ENCODE measurements around the gene RTN4R. TPM values are rescaled to one million over a fixed set of nuclear protein-coding genes. Genes with fewer than 3 reads are reported as not detected.

The RTN4R gene
- total and polyA plus RNA-seq, 8 donors: 3.7 to 10.9 (median 6.8) TPM

- H3K9me3 ChIP-seq: no peaks in the 10 kb centered on the region
- no peaks in the 10 kb centered on the region for H3K36me3 ChIP-seq
- H3K4me1 ChIP-seq: peaks cover 8 to 16% of the 10 kb centered on the region in 2 donors
- no peak for ATAC-seq
- no peaks in the 10 kb centered on the region for H3K27me3 ChIP-seq
- no peak overlapping the region for H3K4me3 ChIP-seq
- H3K27ac ChIP-seq: no peak overlapping the region
- no peak for TF ChIP-seq CTCF (IDR thresholded peaks at IDR 0.05)
- DNase-seq: no peak
- intact Hi-C loops (cut with DNase I): no loop called here
These were observed 33.8 kb downstream of the RTN4R start for GRCh38 chr22:20234314-20234682.

GRCh38 chr22:20233351-20234313 is 34.5 kb downstream of the RTN4R start:
- Histone ChIP-seq H3K9me3 (no peaks in the 10 kb centered on the region), H3K4me1 (peaks cover 4 to 10% of the 10 kb centered on the region in 2 donors), H3K27ac (no peak overlapping the region), H3K36me3 (no peaks in the 10 kb centered on the region), H3K4me3 (no peak overlapping the region), H3K27me3 (no peaks in the 10 kb centered on the region)
- TF ChIP-seq CTCF (IDR thresholded peaks at IDR 0.05): no peak
- no peak for ATAC-seq
- intact Hi-C loops (cut with DNase I): no loop called here
- DNase-seq: no peak

GRCh38 chr22:20232781-20233180 is 35.3 kb downstream of the RTN4R start:
- TF ChIP-seq CTCF (IDR thresholded peaks at IDR 0.05): no peak
- H3K27ac ChIP-seq: no peak overlapping the region
- H3K27me3 ChIP-seq: no peaks in the 10 kb centered on the region
- ATAC-seq (no peak), DNase-seq (no peak)
- no peaks in the 10 kb centered on the region for H3K9me3 ChIP-seq
- H3K36me3 ChIP-seq: no peaks in the 10 kb centered on the region
- intact Hi-C loops (cut with DNase I): no loop called here
- H3K4me1 ChIP-seq: peaks cover 1 to 4% of the 10 kb centered on the region in 2 donors
- no peak overlapping the region for H3K4me3 ChIP-seq

- no peaks in the 10 kb centered on the region for H3K9me3 ChIP-seq
- no peak overlapping the region for H3K4me3 ChIP-seq
- DNase-seq (no peak), ATAC-seq (no peak)
- TF ChIP-seq CTCF (IDR thresholded peaks at IDR 0.05): no peak
- H3K36me3 ChIP-seq: no peaks in the 10 kb centered on the region
- peaks cover 0 to 4% of the 10 kb centered on the region in 2 donors for H3K4me1 ChIP-seq
- H3K27me3 ChIP-seq: no peaks in the 10 kb centered on the region
- H3K27ac ChIP-seq: no peak overlapping the region
- intact Hi-C loops (cut with DNase I): no loop called here
These were observed 35.9 kb downstream of the RTN4R start for GRCh38 chr22:20232237-20232598.

- DNase-seq (no peak), ATAC-seq (no peak)
- Histone ChIP-seq H3K4me3 (no peak overlapping the region), H3K9me3 (no peaks in the 10 kb centered on the region), H3K27me3 (no peaks in the 10 kb centered on the region), H3K36me3 (no peaks in the 10 kb centered on the region), H3K27ac (no peak overlapping the region), H3K4me1 (peaks cover 0 to 4% of the 10 kb centered on the region in 2 donors)
- intact Hi-C loops (cut with DNase I): no loop called here
- TF ChIP-seq CTCF (IDR thresholded peaks at IDR 0.05): no peak
These were observed 36.4 kb downstream of the RTN4R start for GRCh38 chr22:20231514-20232236.

Data from left lung (tissue), 10 donors.